Erythroblast (primary cell): ENCODE measurements around the gene MED16.

ENCODE experiments used
- GATA1 ChIP-seq: IDR thresholded peaks from 2 replicates; pipeline ENCODE4 v1.6.1; 2011; ENCODE audit warnings: low read depth, mild to moderate bottlenecking, control low read depth, low read length, moderate library complexity
- POLR2A ChIP-seq: IDR thresholded peaks from 2 replicates; pipeline ENCODE4 v1.6.1; 2011; ENCODE audit warnings: mild to moderate bottlenecking, low read length

DNA sequence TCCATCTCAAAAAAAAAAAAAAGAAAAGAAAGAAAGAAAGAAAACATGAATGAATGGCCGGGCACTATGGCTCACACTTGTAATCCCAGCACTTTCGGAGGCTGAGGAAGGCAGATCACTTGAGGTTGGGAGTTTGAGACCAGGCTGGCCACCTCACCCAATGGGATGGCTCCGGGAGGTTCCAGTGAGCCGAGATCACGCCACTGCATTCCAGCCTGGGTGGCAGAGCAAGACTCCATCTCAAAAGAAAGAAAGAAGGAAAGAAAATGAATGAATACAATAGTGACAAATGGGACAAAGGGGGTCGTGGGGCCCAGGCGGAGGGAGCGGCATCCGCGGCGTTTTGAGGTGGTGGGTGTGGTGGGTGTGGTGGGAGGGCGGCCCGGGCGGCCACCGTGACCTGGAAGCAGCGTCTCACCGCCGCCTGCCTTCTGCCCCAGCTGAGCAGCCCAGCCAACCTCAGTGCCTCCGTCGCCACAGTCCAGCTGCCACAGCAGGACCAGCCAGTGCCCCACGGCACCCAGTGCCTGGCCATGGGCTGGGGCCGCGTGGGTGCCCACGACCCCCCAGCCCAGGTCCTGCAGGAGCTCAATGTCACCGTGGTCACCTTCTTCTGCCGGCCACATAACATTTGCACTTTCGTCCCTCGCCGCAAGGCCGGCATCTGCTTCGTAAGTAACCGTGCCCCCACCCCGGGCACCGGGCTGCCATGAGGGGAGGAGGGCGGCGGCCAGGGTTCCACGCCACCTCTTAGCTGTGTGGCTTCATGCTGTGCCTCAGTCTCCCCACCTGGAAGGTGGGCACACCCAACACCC lies 47.1 kb downstream of the MED16 start:
- no peak for TF ChIP-seq POLR2A
- TF ChIP-seq GATA1, result no peak
